ENCODE measurements around the gene PDE11A.
A peak's percentile ranks its signal among the peaks of the same experiment; 100 is the strongest.

DNA sequence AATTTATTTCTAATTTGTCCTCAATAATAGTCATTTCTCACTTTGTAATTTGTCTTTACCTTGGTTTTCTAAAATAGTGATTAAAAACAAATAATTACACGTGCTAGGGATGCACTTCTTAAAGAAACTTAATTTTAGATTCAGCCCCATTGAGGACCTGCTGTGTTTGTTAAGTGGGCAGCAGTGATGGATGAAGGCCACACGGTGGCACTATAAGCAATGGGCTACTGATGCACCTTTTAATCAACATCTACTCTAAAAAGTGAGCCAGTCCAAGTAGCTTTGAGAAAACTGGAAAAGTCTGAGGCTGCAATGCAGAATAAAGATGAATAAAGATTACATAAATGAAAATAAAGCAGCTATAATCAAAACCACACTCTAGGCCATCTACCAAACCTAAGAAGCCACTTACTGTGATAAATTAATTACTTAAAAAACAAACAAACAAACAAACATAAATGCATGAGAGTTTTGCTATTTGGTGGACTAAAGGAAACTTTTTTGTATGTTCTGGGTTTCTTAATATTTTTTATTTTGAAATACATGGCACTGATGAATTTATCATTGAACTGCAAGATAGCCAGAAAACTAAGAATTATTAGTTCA is 89.3 kb downstream of the PDE11A start:
- TF ChIP-seq, protein P1, sequence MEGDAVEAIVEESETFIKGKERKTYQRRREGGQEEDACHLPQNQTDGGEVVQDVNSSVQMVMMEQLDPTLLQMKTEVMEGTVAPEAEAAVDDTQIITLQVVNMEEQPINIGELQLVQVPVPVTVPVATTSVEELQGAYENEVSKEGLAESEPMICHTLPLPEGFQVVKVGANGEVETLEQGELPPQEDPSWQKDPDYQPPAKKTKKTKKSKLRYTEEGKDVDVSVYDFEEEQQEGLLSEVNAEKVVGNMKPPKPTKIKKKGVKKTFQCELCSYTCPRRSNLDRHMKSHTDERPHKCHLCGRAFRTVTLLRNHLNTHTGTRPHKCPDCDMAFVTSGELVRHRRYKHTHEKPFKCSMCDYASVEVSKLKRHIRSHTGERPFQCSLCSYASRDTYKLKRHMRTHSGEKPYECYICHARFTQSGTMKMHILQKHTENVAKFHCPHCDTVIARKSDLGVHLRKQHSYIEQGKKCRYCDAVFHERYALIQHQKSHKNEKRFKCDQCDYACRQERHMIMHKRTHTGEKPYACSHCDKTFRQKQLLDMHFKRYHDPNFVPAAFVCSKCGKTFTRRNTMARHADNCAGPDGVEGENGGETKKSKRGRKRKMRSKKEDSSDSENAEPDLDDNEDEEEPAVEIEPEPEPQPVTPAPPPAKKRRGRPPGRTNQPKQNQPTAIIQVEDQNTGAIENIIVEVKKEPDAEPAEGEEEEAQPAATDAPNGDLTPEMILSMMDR (IDR thresholded peaks at IDR 0.05; ENCODE audit: insufficient read depth, low read length, poor library complexity, severe bottlenecking) = peak; percentile 91
- TF ChIP-seq EZH2phosphoT487 (conservative IDR thresholded peaks at IDR 0.05; ENCODE audit: low read length) = no peak

All from SU-DHL-6 (cell line).